22Rv1 (cell line): ENCODE results near the gene MAST4.

ENCODE experiments used
- H3K27ac ChIP-seq: fragments of 450-650 bp; 2 replicates; pipeline ENCODE4 v1.5.1; 2017
- ZFX ChIP-seq: fragments of 450-650 bp; IDR thresholded peaks from 2 replicates; pipeline ENCODE4 v1.6.1; 2017; ENCODE audit warnings: antibody characterized with exemption, borderline replicate concordance
- TF ChIP-seq, protein P1 (sequence below): fragments of 450-650 bp; IDR thresholded peaks from 2 replicates; pipeline ENCODE4 v1.5.1; 2017; ENCODE audit warnings: mild to moderate bottlenecking

The MAST4 gene

DNA sequence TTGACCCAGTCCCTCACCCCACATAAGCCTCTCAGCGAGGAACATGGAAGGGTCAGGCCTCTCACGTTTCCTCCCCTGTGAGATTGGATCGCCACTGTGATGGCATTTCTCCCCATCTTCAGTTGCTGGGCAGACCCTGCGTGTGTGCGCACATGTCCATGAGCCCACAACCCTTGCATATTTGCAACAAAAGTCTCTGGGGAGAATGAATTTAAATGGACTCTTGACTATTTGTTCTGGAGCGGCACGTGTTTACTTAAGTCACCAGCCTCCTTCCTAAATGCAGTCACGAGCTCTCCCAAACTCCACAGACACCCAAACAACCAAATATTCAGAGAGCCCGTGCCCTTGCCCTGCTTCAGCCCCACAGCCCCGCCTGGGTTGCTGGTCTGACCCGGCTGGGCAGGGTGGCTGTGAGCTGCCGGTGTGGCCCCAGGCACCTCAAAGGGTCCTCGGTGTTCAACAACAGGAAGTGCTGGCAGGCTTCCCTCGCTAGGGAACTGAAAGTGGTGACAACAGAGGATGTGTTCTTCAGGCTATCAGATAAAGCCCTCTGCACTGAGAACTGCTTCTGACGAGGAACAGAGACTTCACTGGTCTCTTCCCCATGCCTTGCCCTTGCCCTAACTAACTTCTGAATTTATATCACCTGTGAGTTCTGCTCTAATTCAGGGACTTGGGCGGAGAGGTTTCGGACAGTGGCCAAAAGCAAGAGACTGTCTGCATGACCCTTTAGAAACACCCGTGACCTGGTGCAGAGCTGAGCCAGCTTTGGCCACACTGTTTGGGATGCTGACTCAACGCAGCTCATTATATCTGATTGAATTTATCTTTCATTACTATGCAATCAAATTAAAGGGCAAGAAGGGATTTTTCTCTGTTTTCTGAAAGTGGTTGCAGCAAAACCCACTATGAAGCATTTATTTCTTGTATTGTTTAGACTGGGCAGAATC is 619.6 kb downstream of the MAST4 start:
- TF ChIP-seq, protein P1, sequence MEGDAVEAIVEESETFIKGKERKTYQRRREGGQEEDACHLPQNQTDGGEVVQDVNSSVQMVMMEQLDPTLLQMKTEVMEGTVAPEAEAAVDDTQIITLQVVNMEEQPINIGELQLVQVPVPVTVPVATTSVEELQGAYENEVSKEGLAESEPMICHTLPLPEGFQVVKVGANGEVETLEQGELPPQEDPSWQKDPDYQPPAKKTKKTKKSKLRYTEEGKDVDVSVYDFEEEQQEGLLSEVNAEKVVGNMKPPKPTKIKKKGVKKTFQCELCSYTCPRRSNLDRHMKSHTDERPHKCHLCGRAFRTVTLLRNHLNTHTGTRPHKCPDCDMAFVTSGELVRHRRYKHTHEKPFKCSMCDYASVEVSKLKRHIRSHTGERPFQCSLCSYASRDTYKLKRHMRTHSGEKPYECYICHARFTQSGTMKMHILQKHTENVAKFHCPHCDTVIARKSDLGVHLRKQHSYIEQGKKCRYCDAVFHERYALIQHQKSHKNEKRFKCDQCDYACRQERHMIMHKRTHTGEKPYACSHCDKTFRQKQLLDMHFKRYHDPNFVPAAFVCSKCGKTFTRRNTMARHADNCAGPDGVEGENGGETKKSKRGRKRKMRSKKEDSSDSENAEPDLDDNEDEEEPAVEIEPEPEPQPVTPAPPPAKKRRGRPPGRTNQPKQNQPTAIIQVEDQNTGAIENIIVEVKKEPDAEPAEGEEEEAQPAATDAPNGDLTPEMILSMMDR: no peak
- no peak for TF ChIP-seq ZFX
- H3K27ac ChIP-seq: peak overlapping the region; percentile 32; the same call in 1 of the 2 replicates

- TF ChIP-seq, protein P1: no peak
- no peak for TF ChIP-seq ZFX
- no peak overlapping the region; the same call in 1 of the 2 replicates for H3K27ac ChIP-seq
Measured at GRCh38 chr5:67216564-67216963, 620.4 kb downstream of the MAST4 start.
